Measurements from ENCODE around the gene CST9. TPM values are rescaled to one million over a fixed set of nuclear protein-coding genes. Genes with fewer than 3 reads are reported as not detected.
A peak's percentile ranks its signal among the peaks of the same experiment; 100 is the strongest.

Gene CST9
- total and polyA plus RNA-seq, 2 of the 13 experiments (the other 11 are each of a cell fraction or from before 2014, with no cell fraction given), result 0.07 TPM; not detected in 1

DNA sequence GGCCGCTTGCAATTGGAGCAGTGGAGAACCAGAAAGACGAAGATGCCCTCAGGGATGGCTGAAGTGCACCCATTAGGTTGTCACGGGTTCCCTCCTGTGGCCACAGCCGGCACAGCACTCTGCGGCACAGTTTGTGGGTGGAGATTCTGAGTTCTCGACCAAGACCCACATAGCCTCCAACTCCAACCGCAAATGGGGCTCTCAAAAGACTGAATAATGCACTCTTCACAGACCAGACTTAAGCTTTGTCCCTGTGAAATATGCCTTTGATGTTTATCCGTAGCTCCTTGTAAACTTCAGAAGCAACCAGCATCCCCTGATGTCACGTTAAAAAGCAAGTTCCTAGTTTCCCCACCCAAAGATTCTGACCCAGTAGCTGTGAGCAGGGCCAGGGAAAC lies 934 bp upstream of the CST9 start (continued):
- TF ChIP-seq, protein P1, sequence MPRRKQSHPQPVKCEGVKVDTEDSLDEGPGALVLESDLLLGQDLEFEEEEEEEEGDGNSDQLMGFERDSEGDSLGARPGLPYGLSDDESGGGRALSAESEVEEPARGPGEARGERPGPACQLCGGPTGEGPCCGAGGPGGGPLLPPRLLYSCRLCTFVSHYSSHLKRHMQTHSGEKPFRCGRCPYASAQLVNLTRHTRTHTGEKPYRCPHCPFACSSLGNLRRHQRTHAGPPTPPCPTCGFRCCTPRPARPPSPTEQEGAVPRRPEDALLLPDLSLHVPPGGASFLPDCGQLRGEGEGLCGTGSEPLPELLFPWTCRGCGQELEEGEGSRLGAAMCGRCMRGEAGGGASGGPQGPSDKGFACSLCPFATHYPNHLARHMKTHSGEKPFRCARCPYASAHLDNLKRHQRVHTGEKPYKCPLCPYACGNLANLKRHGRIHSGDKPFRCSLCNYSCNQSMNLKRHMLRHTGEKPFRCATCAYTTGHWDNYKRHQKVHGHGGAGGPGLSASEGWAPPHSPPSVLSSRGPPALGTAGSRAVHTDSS (CRISPR knock-in tag; conservative IDR thresholded peaks at IDR 0.05), result no peak
- TF ChIP-seq AGO2 (optimal IDR thresholded peaks at IDR 0.05; ENCODE audit: low read depth, low read length), result no peak
- TF ChIP-seq, protein P2, sequence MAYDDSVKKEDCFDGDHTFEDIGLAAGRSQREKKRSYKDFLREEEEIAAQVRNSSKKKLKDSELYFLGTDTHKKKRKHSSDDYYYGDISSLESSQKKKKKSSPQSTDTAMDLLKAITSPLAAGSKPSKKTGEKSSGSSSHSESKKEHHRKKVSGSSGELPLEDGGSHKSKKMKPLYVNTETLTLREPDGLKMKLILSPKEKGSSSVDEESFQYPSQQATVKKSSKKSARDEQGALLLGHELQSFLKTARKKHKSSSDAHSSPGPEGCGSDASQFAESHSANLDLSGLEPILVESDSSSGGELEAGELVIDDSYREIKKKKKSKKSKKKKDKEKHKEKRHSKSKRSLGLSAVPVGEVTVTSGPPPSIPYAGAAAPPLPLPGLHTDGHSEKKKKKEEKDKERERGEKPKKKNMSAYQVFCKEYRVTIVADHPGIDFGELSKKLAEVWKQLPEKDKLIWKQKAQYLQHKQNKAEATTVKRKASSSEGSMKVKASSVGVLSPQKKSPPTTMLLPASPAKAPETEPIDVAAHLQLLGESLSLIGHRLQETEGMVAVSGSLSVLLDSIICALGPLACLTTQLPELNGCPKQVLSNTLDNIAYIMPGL (CRISPR knock-in tag; IDR thresholded peaks at IDR 0.05; ENCODE audit: borderline replicate concordance in 1 of 2, low read depth in 1 of 2), result peak in 1 of 2 experiments; percentile 63; a peak in 2 of 4 replicates
- TF ChIP-seq, protein P3, sequence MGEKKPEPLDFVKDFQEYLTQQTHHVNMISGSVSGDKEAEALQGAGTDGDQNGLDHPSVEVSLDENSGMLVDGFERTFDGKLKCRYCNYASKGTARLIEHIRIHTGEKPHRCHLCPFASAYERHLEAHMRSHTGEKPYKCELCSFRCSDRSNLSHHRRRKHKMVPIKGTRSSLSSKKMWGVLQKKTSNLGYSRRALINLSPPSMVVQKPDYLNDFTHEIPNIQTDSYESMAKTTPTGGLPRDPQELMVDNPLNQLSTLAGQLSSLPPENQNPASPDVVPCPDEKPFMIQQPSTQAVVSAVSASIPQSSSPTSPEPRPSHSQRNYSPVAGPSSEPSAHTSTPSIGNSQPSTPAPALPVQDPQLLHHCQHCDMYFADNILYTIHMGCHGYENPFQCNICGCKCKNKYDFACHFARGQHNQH (CRISPR knock-in tag; IDR thresholded peaks at IDR 0.05), result 0 out of 2 replicates have a peak, but pooled peaks have one; percentile 19
- TF ChIP-seq, protein P4, sequence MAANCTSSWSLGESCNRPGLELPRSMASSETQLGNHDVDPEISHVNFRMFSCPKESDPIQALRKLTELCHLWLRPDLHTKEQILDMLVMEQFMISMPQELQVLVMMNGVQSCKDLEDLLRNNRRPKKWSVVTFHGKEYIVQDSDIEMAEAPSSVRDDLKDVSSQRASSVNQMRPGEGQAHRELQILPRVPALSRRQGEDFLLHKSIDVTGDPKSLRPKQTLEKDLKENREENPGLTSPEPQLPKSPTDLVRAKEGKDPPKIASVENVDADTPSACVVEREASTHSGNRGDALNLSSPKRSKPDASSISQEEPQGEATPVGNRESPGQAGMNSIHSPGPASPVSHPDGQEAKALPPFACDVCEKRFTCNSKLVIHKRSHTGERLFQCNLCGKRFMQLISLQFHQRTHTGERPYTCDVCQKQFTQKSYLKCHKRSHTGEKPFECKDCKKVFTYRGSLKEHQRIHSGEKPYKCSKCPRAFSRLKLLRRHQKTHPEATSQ (CRISPR knock-in tag; IDR thresholded peaks at IDR 0.05; ENCODE audit: borderline replicate concordance), result peak; percentile 76; the same call in 1 of the 2 replicates
- TF ChIP-seq, protein P5, sequence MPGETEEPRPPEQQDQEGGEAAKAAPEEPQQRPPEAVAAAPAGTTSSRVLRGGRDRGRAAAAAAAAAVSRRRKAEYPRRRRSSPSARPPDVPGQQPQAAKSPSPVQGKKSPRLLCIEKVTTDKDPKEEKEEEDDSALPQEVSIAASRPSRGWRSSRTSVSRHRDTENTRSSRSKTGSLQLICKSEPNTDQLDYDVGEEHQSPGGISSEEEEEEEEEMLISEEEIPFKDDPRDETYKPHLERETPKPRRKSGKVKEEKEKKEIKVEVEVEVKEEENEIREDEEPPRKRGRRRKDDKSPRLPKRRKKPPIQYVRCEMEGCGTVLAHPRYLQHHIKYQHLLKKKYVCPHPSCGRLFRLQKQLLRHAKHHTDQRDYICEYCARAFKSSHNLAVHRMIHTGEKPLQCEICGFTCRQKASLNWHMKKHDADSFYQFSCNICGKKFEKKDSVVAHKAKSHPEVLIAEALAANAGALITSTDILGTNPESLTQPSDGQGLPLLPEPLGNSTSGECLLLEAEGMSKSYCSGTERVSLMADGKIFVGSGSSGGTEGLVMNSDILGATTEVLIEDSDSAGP (CRISPR knock-in tag; IDR thresholded peaks at IDR 0.05; ENCODE audit: borderline replicate concordance), result 0 out of 2 replicates have a peak, but pooled peaks have one; percentile 35
- TF ChIP-seq, protein P6, sequence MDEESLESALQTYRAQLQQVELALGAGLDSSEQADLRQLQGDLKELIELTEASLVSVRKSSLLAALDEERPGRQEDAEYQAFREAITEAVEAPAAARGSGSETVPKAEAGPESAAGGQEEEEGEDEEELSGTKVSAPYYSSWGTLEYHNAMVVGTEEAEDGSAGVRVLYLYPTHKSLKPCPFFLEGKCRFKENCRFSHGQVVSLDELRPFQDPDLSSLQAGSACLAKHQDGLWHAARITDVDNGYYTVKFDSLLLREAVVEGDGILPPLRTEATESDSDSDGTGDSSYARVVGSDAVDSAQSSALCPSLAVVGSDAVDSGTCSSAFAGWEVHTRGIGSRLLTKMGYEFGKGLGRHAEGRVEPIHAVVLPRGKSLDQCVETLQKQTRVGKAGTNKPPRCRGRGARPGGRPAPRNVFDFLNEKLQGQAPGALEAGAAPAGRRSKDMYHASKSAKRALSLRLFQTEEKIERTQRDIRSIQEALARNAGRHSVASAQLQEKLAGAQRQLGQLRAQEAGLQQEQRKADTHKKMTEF (CRISPR knock-in tag; IDR thresholded peaks at IDR 0.05), result 0 out of 2 replicates have a peak, but pooled peaks have one; percentile 42
- peak; percentile 39 for TF ChIP-seq TEAD3 (CRISPR knock-in tag; optimal IDR thresholded peaks at IDR 0.05; ENCODE audit: borderline replicate concordance)
- 0 out of 2 replicates have a peak, but pooled peaks have one; percentile 42 for TF ChIP-seq ZNF274 (CRISPR knock-in tag; IDR thresholded peaks at IDR 0.05)
- no peak for TF ChIP-seq ZNF33A (CRISPR knock-in tag; IDR thresholded peaks at IDR 0.05; ENCODE audit: borderline replicate concordance)
- no peak for TF ChIP-seq CCDC6 (CRISPR knock-in tag; IDR thresholded peaks at IDR 0.05)
- TF ChIP-seq, protein P7, sequence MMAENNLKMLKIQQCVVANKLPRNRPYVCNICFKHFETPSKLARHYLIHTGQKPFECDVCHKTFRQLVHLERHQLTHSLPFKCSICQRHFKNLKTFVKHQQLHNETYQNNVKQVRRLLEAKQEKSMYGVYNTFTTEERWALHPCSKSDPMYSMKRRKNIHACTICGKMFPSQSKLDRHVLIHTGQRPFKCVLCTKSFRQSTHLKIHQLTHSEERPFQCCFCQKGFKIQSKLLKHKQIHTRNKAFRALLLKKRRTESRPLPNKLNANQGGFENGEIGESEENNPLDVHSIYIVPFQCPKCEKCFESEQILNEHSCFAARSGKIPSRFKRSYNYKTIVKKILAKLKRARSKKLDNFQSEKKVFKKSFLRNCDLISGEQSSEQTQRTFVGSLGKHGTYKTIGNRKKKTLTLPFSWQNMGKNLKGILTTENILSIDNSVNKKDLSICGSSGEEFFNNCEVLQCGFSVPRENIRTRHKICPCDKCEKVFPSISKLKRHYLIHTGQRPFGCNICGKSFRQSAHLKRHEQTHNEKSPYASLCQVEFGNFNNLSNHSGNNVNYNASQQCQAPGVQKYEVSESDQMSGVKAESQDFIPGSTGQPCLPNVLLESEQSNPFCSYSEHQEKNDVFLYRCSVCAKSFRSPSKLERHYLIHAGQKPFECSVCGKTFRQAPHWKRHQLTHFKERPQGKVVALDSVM (CRISPR knock-in tag; IDR thresholded peaks at IDR 0.05), result no peak
- TF ChIP-seq MEF2D (CRISPR knock-in tag; IDR thresholded peaks at IDR 0.05), result 0 out of 2 replicates have a peak, but pooled peaks have one; percentile 65
- TF ChIP-seq GABPB1 (CRISPR knock-in tag; IDR thresholded peaks at IDR 0.05), result peak; percentile 42; the same call in 1 of the 2 replicates
- TF ChIP-seq ZNF501 (CRISPR knock-in tag; IDR thresholded peaks at IDR 0.05), result 0 out of 2 replicates have a peak, but pooled peaks have one; percentile 24
- TF ChIP-seq XRCC5 (optimal IDR thresholded peaks at IDR 0.05; ENCODE audit: low read length), result peak; percentile 86
- no peak for TF ChIP-seq U2AF2 (IDR thresholded peaks at IDR 0.05; ENCODE audit: low read depth, low read length)

All from HepG2 (cell line).